Amygdala (tissue), 56 donors: Measurements from ENCODE around the gene KRT24.
"Not testable (repeated sequence)": the region's sequence is repeated elsewhere in the genome, so short reads cannot be mapped to it uniquely, and the experiment has no call there.

Experiments
- DNase-seq, 56 donors: peaks; one replicate each; lab custom pipeline; 2025; lab: John Stamatoyannopoulos, UW

KRT24 gene

GRCh38 chr17:40703652-40704051 is at the start of gene KRT24:
TSS of gene KRT24 (minus strand) at chr17:40703752. CDS start at chr17:40703693, 59 bp downstream.
- no peak for DNase-seq

- DNase-seq, result no peak
Observed at GRCh38 chr17:40751065-40751464, 47.5 kb upstream of the KRT24 start.

GRCh38 chr17:40750391-40750790 is 46.8 kb upstream of the KRT24 start:
- no peak for DNase-seq

GRCh38 chr17:40748666-40749065 is 45.1 kb upstream of the KRT24 start:
- not testable (repeated sequence) for DNase-seq

GRCh38 chr17:40738553-40738952 is 35.0 kb upstream of the KRT24 start:
- DNase-seq, result no peak

- no peak for DNase-seq
Observed at GRCh38 chr17:40735016-40735415, 31.5 kb upstream of the KRT24 start.

- DNase-seq, result no peak
Observed at GRCh38 chr17:40734018-40734417, 30.5 kb upstream of the KRT24 start.

- no peak for DNase-seq
Observed at GRCh38 chr17:40730970-40731369, 27.4 kb upstream of the KRT24 start.

- DNase-seq, result no peak
Observed at GRCh38 chr17:40727447-40728231, 24.1 kb upstream of the KRT24 start.

GRCh38 chr17:40726919-40727318 is 23.4 kb upstream of the KRT24 start:
- DNase-seq, result no peak

GRCh38 chr17:40724656-40725055 is 21.1 kb upstream of the KRT24 start:
- no peak for DNase-seq

GRCh38 chr17:40722241-40722640 is 18.7 kb upstream of the KRT24 start:
- no peak for DNase-seq

- no peak for DNase-seq
Observed at GRCh38 chr17:40720899-40721298, 17.3 kb upstream of the KRT24 start.

GRCh38 chr17:40718930-40719329 is 15.4 kb upstream of the KRT24 start:
- no peak for DNase-seq

GRCh38 chr17:40717776-40718175 is 14.2 kb upstream of the KRT24 start:
- no peak for DNase-seq

GRCh38 chr17:40714473-40714872 is 10.9 kb upstream of the KRT24 start:
- DNase-seq, result no peak

- DNase-seq, result no peak
Observed at GRCh38 chr17:40707745-40708144, 4.2 kb upstream of the KRT24 start.

- DNase-seq, result no peak
Observed at GRCh38 chr17:40705584-40705983, 2.0 kb upstream of the KRT24 start.

- no peak for DNase-seq
Observed at GRCh38 chr17:40702271-40702670, 1.3 kb downstream of the KRT24 start.

- DNase-seq, result no peak
Observed at GRCh38 chr17:40699853-40700252, 3.7 kb downstream of the KRT24 start.

GRCh38 chr17:40699371-40699770 is 4.2 kb downstream of the KRT24 start:
- DNase-seq, result no peak

- DNase-seq, result no peak
Observed at GRCh38 chr17:40697297-40697696, 6.3 kb downstream of the KRT24 start.

- no peak for DNase-seq
Observed at GRCh38 chr17:40696651-40697072, 6.9 kb downstream of the KRT24 start.
